Naive thymus-derived CD4-positive, alpha-beta T cell (primary cell): ENCODE measurements around the gene CSTPP1. TPM values are rescaled to one million over a fixed set of nuclear protein-coding genes. Genes with fewer than 3 reads are reported as not detected.

Experiments used
- ATAC-seq: fragments of 150-1000 bp; cut with Tn5 transposase; 2 replicates; pipeline ENCODE4 v1.10.0; 2021; ENCODE audit warnings: mild to moderate bottlenecking, moderate library complexity
- CTCF ChIA-PET: fragments of 350-600 bp; sonication (Branson Sonifier 250); formaldehyde crosslinking; loops from one replicate; lab custom pipeline; 2021; ENCODE audit warnings: antibody characterized with exemption; lab: Charles Lee
- POLR2A ChIA-PET: fragments of 350-600 bp; sonication (Branson Sonifier 250); formaldehyde crosslinking; loops from one replicate; lab custom pipeline; 2021; ENCODE audit warnings: antibody characterized with exemption, inconsistent platforms; lab: Charles Lee
- DNase-seq, 9 donors: peaks; one replicate each; pipeline versions ENCODE4 v3.0.0 to v3.0.0-alpha.2; 2020 to 2022; ENCODE audit warnings: mixed read lengths in 1 of 9
- H3K27ac ChIP-seq: one replicate; pipeline ENCODE4 v1.7.0; 2013; ENCODE audit warnings: mild to moderate bottlenecking, low read depth, low read length, moderate library complexity
- H3K27me3 ChIP-seq, 2 donors: one replicate each; pipeline ENCODE4 v1.7.0; 2013; ENCODE audit warnings: low read length in 2 of 2, mild to moderate bottlenecking in 2 of 2, moderate library complexity in 2 of 2; ENCODE audit not compliant: control insufficient read depth in 2 of 2, insufficient read depth in 2 of 2
- H3K36me3 ChIP-seq, 3 experiments: 1 replicate in 2 of 3; 2 replicates in 1 of 3; pipeline ENCODE4 v1.7.0; 2013; ENCODE audit warnings: low read length in 3 of 3, mild to moderate bottlenecking in 3 of 3, moderate library complexity in 1 of 3; ENCODE audit not compliant: insufficient read depth in 3 of 3, control insufficient read depth in 2 of 3
- H3K4me1 ChIP-seq, 2 donors: one replicate each; pipeline ENCODE4 v1.7.0; 2013; ENCODE audit warnings: low read length in 2 of 2, mild to moderate bottlenecking in 2 of 2, moderate library complexity in 1 of 2; ENCODE audit not compliant: control insufficient read depth in 2 of 2, insufficient read depth in 2 of 2
- H3K4me3 ChIP-seq: 2 replicates; pipeline ENCODE4 v1.7.0; 2013; ENCODE audit warnings: mild to moderate bottlenecking, low read length
- H3K9me3 ChIP-seq, 3 experiments: 1 replicate in 2 of 3; 2 replicates in 1 of 3; pipeline ENCODE4 v1.7.0; 2013; ENCODE audit warnings: low read length in 3 of 3; ENCODE audit not compliant: control insufficient read depth in 2 of 3
- H3K27ac Mint-ChIP-seq, 9 donors: one replicate each; pipeline ENCODE4 v1.8.0; 2020 to 2022; ENCODE audit warnings: mixed read lengths in 9 of 9, mild to moderate bottlenecking in 8 of 9, moderate library complexity in 5 of 9, inconsistent platforms in 2 of 9
- H3K27me3 Mint-ChIP-seq, 5 donors: one replicate each; pipeline ENCODE4 v1.8.0; 2021 to 2022; ENCODE audit warnings: mixed read lengths in 5 of 5, mild to moderate bottlenecking in 1 of 5
- H3K36me3 Mint-ChIP-seq, 5 donors: one replicate each; pipeline ENCODE4 v1.8.0; 2020 to 2022; ENCODE audit warnings: mixed read lengths in 5 of 5, mild to moderate bottlenecking in 3 of 5, inconsistent platforms in 1 of 5
- H3K4me1 Mint-ChIP-seq, 7 donors: one replicate each; pipeline ENCODE4 v1.8.0; 2020 to 2022; ENCODE audit warnings: mixed read lengths in 7 of 7, mild to moderate bottlenecking in 3 of 7, inconsistent platforms in 1 of 7
- H3K4me3 Mint-ChIP-seq, 10 donors: one replicate each; pipeline ENCODE4 v1.8.0; 2020 to 2022; ENCODE audit warnings: mild to moderate bottlenecking in 10 of 10, mixed read lengths in 10 of 10, moderate library complexity in 6 of 10, inconsistent platforms in 2 of 10
- H3K9me3 Mint-ChIP-seq, 11 donors: one replicate each; pipeline ENCODE4 v1.8.0; 2020 to 2022; ENCODE audit warnings: mixed read lengths in 11 of 11, mild to moderate bottlenecking in 4 of 11, inconsistent platforms in 1 of 11, moderate library complexity in 1 of 11
- intact Hi-C, 2 donors: fragments of 100-400 bp; cut with micrococcal nuclease; formaldehyde crosslinking; loops; one replicate each; pipeline ENCODE4 v1.15.1; 2023
- polyA plus RNA-seq, 2 donors: library from polyadenylated mRNA; unstranded; fragments of 300-500 nt; fragmentation: Illumina TruSeq; gene quantifications; one replicate each; pipeline ENCODE4 v1.2.3, GENCODE V29; 2021
- total RNA-seq, 6 experiments: library from RNA in 5 of 6; stranded (reverse) in 5 of 6; gene quantifications; 1 replicate in 5 of 6; 2 replicates in 1 of 6; pipeline ENCODE4 v1.2.3 and lab custom pipeline; 2021 to 2026

Gene CSTPP1
- total and polyA plus RNA-seq, 7 experiments from 2014 or later, result 9.3 to 18.6 (median 16.1) TPM

- intact Hi-C loops, result no loop called here
- H3K27ac Mint-ChIP-seq, result no peak overlapping the region
These were observed 8.0 kb downstream of the CSTPP1 start for GRCh38 chr11:46944356-46945075.

DNA sequence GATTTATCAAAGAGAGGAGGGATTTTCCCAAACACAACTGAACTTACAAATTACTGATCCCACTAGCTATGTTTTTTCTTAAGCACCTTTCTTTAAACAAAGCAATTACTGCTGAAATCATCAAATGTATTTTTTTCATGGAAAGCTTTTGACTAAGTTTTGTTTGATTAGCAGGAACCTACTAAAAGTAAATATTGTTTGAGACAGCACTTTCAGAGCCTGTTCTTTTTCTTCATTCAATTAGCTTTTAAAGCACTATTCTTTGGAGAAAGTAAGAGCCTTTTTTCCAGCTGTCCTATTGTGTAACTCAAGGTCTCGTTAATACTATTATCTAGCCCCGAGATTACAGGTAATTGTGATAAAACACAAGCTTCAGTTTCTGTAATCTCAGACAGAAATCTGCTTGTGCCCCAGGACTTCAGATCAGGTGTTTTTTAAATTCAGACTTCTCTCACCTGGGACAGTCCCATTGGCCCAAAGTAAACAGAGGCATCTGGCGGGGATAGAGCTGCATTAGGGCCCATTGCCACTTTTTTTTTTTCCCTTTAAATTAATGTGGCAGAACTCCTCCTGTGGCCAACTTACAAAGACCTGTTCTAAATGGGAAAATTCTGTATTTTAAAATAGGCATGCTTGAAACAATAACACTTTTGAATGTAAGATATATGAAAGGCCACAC is 11.0 kb downstream of the CSTPP1 start:
- H3K27me3 ChIP-seq, result no peaks in the 10 kb centered on the region
- H3K9me3 ChIP-seq, result no peaks in the 10 kb centered on the region
- H3K27me3 Mint-ChIP-seq, result no peaks in the 10 kb centered on the region
- H3K9me3 Mint-ChIP-seq, result no peaks in the 10 kb centered on the region
- H3K4me1 ChIP-seq, result no peaks in the 10 kb centered on the region
- no peak for DNase-seq
- H3K4me1 Mint-ChIP-seq, result peaks cover under 1 to 8% (median 6%) of the 10 kb centered on the region in 7 donors
- no peak overlapping the region for H3K27ac ChIP-seq
- peaks cover 0 to 15% (median 0%) of the 10 kb centered on the region in 5 donors for H3K36me3 Mint-ChIP-seq
- no peaks in the 10 kb centered on the region for H3K36me3 ChIP-seq
- H3K27ac Mint-ChIP-seq, result peak overlapping the region in 1 of 9 donors; percentile 13
- ChIA-PET POLR2A (interaction anchor here (0.7 kb wide), 1 partner anchor 26 kb away, joined by 3 read pairs; no protein-coding TSS in a partner anchor), CTCF (no interaction called here)
- intact Hi-C loops, result no loop called here
- no peak for ATAC-seq
- no peak overlapping the region for H3K4me3 ChIP-seq
- no peak overlapping the region for H3K4me3 Mint-ChIP-seq

More at GRCh38 chr11:46944356-46945075, 8.0 kb downstream of the CSTPP1 start:
- H3K4me1 ChIP-seq, result no peaks in the 10 kb centered on the region
- ATAC-seq (no peak), DNase-seq (no peak)
- peaks cover 0 to 4% (median 0%) of the 10 kb centered on the region in 7 donors for H3K4me1 Mint-ChIP-seq
- no peaks in the 10 kb centered on the region for H3K9me3 ChIP-seq
- CTCF ChIA-PET, result no interaction called here
- H3K4me3 ChIP-seq, result no peak overlapping the region
- H3K27ac ChIP-seq, result no peak overlapping the region
- no peaks in the 10 kb centered on the region for H3K9me3 Mint-ChIP-seq
- POLR2A ChIA-PET, result no interaction called here
- H3K27me3 Mint-ChIP-seq, result no peaks in the 10 kb centered on the region
- no peaks in the 10 kb centered on the region for H3K27me3 ChIP-seq
- no peak overlapping the region for H3K4me3 Mint-ChIP-seq
- H3K36me3 ChIP-seq, result no peaks in the 10 kb centered on the region
- H3K36me3 Mint-ChIP-seq, result peaks cover 0 to 20% (median 0%) of the 10 kb centered on the region in 5 donors

- Mint-ChIP-seq H3K27ac (no peak overlapping the region), H3K4me1 (peaks cover 6 to 16% (median 11%) of the 10 kb centered on the region in 7 donors), H3K36me3 (peaks cover 0 to 14% (median 5%) of the 10 kb centered on the region in 5 donors), H3K27me3 (no peaks in the 10 kb centered on the region), H3K4me3 (no peak overlapping the region), H3K9me3 (no peaks in the 10 kb centered on the region)
- Histone ChIP-seq H3K27me3 (no peaks in the 10 kb centered on the region), H3K36me3 (no peaks in the 10 kb centered on the region), H3K9me3 (no peaks in the 10 kb centered on the region), H3K27ac (no peak overlapping the region), H3K4me3 (no peak overlapping the region), H3K4me1 (no peaks in the 10 kb centered on the region)
- DNase-seq (no peak), ATAC-seq (no peak)
- ChIA-PET POLR2A (no interaction called here), CTCF (no interaction called here)
- intact Hi-C loops, result no loop called here
These were observed 12.0 kb downstream of the CSTPP1 start for GRCh38 chr11:46948378-46949131.

DNA sequence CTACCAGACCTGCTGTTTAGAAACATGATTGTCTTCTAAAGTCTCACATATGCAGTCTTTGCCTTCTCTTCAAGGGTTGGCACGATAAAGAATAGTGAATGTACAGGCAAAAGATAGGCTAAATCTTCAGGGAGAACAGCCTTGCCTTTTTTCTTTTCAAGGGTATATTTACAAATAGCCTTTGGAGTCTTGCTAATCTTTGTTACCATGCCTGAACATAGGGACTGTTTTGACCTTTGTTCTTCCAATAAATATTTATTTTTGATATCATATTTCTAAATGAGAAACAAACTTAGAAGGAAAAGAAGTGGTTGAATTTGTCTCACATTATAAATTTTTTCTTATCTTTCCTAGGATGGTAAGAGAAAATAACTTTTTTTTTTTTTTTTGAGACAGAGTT is 12.7 kb downstream of the CSTPP1 start:
- peaks cover 6 to 16% (median 11%) of the 10 kb centered on the region in 7 donors for H3K4me1 Mint-ChIP-seq
- POLR2A ChIA-PET, result no interaction called here
- intact Hi-C loops, result no loop called here
- no peaks in the 10 kb centered on the region for H3K9me3 Mint-ChIP-seq
- peaks cover 0 to 14% (median 5%) of the 10 kb centered on the region in 5 donors for H3K36me3 Mint-ChIP-seq
- CTCF ChIA-PET, result no interaction called here
- H3K4me1 ChIP-seq, result no peaks in the 10 kb centered on the region
- no peak overlapping the region for H3K4me3 Mint-ChIP-seq
- no peak for ATAC-seq
- H3K36me3 ChIP-seq, result no peaks in the 10 kb centered on the region
- H3K27ac ChIP-seq, result no peak overlapping the region
- H3K27me3 ChIP-seq, result no peaks in the 10 kb centered on the region
- H3K9me3 ChIP-seq, result no peaks in the 10 kb centered on the region
- H3K27ac Mint-ChIP-seq, result no peak overlapping the region
- no peaks in the 10 kb centered on the region for H3K27me3 Mint-ChIP-seq
- DNase-seq, result no peak
- no peak overlapping the region for H3K4me3 ChIP-seq

DNA sequence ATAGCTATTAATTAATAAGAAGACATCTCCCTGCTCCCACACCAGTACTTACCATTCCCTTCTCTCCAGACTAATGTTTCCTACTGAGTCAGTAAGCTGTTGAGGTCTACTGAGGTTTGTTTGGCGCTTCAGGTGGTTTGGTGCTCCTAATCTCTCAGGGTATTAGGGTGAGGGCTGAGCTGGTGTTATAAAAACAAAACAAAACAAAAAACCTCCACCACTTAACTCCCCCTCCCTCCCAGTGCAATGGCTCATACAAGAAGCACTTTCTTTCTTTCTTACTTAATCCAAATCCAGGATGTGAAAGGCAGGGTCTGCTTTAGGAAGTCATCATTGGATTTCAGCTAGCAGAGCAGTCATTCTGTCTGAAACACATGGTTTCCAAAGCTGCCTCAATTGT is 15.3 kb downstream of the CSTPP1 start:
- H3K36me3 Mint-ChIP-seq, result peaks cover 0 to 12% (median 5%) of the 10 kb centered on the region in 5 donors
- no peaks in the 10 kb centered on the region for H3K27me3 Mint-ChIP-seq
- no peaks in the 10 kb centered on the region for H3K4me1 ChIP-seq
- no peaks in the 10 kb centered on the region for H3K9me3 ChIP-seq
- ChIA-PET POLR2A (interaction anchor here (0.7 kb wide), 1 partner anchor 15 kb away, joined by 3 read pairs; the partner anchor contains the start of gene CSTPP1), CTCF (no interaction called here)
- no peaks in the 10 kb centered on the region for H3K36me3 ChIP-seq
- intact Hi-C loops, result no loop called here
- DNase-seq (no peak), ATAC-seq (no peak)
- H3K4me3 ChIP-seq, result no peak overlapping the region
- H3K27ac ChIP-seq, result no peak overlapping the region
- no peak overlapping the region for H3K4me3 Mint-ChIP-seq
- no peaks in the 10 kb centered on the region for H3K9me3 Mint-ChIP-seq
- no peaks in the 10 kb centered on the region for H3K27me3 ChIP-seq
- peaks cover 6 to 16% (median 10%) of the 10 kb centered on the region in 7 donors for H3K4me1 Mint-ChIP-seq
- H3K27ac Mint-ChIP-seq, result peak overlapping the region in 1 of 9 donors; percentile 59

DNA sequence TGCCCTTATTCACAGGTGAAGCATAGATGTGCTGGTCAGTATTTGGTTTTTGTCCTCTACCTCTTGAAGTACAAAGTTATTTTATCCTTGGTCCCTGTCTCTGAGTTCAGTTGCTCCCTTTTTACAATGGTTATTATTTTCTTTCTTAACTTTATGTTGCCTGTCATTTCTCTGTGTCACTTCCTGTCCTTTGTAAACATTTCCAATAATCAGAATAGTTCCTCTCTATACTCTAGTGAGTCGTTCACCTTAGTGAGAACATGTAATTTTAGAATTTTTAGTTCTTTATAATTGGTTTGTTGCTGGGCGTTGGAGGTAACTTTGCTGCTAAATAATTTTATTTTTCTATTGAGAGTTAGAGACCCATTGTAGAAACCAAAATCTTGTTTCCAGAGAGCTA is 16.0 kb downstream of the CSTPP1 start:
- Mint-ChIP-seq H3K4me1 (peaks cover 6 to 16% (median 10%) of the 10 kb centered on the region in 7 donors), H3K27ac (peak overlapping the region in 5 of 9 donors; percentile 5 to 79 (median 59)), H3K36me3 (peaks cover 0 to 12% (median 5%) of the 10 kb centered on the region in 5 donors), H3K9me3 (no peaks in the 10 kb centered on the region), H3K4me3 (no peak overlapping the region), H3K27me3 (no peaks in the 10 kb centered on the region)
- Histone ChIP-seq H3K27me3 (no peaks in the 10 kb centered on the region), H3K36me3 (no peaks in the 10 kb centered on the region), H3K4me1 (no peaks in the 10 kb centered on the region), H3K9me3 (no peaks in the 10 kb centered on the region), H3K4me3 (no peak overlapping the region), H3K27ac (no peak overlapping the region)
- ATAC-seq (no peak), DNase-seq (no peak)
- CTCF ChIA-PET, result no interaction called here
- POLR2A ChIA-PET, result no interaction called here
- intact Hi-C loops, result no loop called here
